Gastrocnemius medialis (tissue), 4 donors: ENCODE data around the gene RPP25L. TPM values are rescaled to one million over a fixed set of nuclear protein-coding genes. Genes with fewer than 3 reads are reported as not detected.

Experiments used
- ATAC-seq, 2 donors: fragments of 150-250 bp; one replicate each; pipeline ENCODE4 v1.9.1; 2016
- DNase-seq, 2 donors: peaks; one replicate each; pipeline ENCODE4 v3.0.0-alpha.2; 2019
- H3K27ac ChIP-seq, 4 donors: fragments of 200-600 bp; sonication (generic); 1 replicate in 1 of 4; 2 replicates in 3 of 4; pipeline ENCODE4 v1.5.1; 2016 to 2018; ENCODE audit warnings: mild to moderate bottlenecking in 2 of 4, moderate library complexity in 1 of 4
- H3K27me3 ChIP-seq, 3 donors: fragments of 200-600 bp; sonication (generic) in 2 of 3; 1 replicate in 1 of 3; 2 replicates in 2 of 3; pipeline versions ENCODE4 v1.5.1 to v1.6.0; 2016 to 2019; ENCODE audit warnings: mild to moderate bottlenecking in 1 of 3, moderate library complexity in 1 of 3
- H3K36me3 ChIP-seq, 2 donors: fragments of 200-600 bp; sonication (generic) in 1 of 2; one replicate each; pipeline ENCODE4 v1.5.1; 2017 to 2018
- H3K4me1 ChIP-seq, 2 donors: fragments of 200-600 bp; sonication (generic) in 1 of 2; one replicate each; pipeline ENCODE4 v1.5.1; 2016 to 2017; ENCODE audit warnings: mild to moderate bottlenecking in 2 of 2
- H3K4me3 ChIP-seq, 4 donors: fragments of 200-600 bp; sonication (generic) in 3 of 4; 1 replicate in 1 of 4; 2 replicates in 3 of 4; pipeline ENCODE4 v1.5.1; 2016 to 2019; ENCODE audit warnings: mild to moderate bottlenecking in 2 of 4
- H3K9me3 ChIP-seq, 3 donors: fragments of 200-600 bp; sonication (generic) in 2 of 3; 1 replicate in 1 of 3; 2 replicates in 2 of 3; pipeline ENCODE4 v1.5.1; 2016 to 2019
- CTCF ChIP-seq, 5 experiments: fragments of 450-650 bp in 3 of 5; fragments of 200-600 bp in 2 of 5; sonication (generic) in 2 of 5; IDR thresholded peaks in 4 of 5; conservative IDR thresholded peaks in 1 of 5; 1 replicate in 4 of 5; 2 replicates in 1 of 5; pipeline ENCODE4 v1.5.1; 2016 to 2019; ENCODE audit warnings: antibody characterized with exemption in 5 of 5, mild to moderate bottlenecking in 3 of 5, moderate library complexity in 3 of 5
- POLR2A ChIP-seq, 2 donors: fragments of 450-650 bp; IDR thresholded peaks; one replicate each; pipeline ENCODE4 v1.6.1; 2017; ENCODE audit warnings: antibody characterized with exemption in 2 of 2, mild to moderate bottlenecking in 2 of 2, moderate library complexity in 2 of 2
- in situ Hi-C, 4 donors: fragments of 200-750 bp; cut with MboI; loops; one replicate each; pipeline versions ENCODE4 v1.15.0 to v1.8.0; 2017; ENCODE audit warnings: low sequenced_read_pairs in 4 of 4
- intact Hi-C: fragments of 100-400 bp; cut with DNase I; formaldehyde crosslinking; loops from one replicate; pipeline ENCODE4 v1.15.1; 2023; ENCODE audit warnings: low total_unique reads
- total RNA-seq, 4 donors: library from RNA; depleted of rRNA; stranded (reverse); fragments of >200 nt; gene quantifications; one replicate each; pipeline versions ENCODE4 v1.1.0 to v1.2.3, GENCODE V29; 2016

RPP25L gene
- total RNA-seq, 4 donors from 2014 or later, result 53.7 to 138 (median 97.2) TPM

DNA sequence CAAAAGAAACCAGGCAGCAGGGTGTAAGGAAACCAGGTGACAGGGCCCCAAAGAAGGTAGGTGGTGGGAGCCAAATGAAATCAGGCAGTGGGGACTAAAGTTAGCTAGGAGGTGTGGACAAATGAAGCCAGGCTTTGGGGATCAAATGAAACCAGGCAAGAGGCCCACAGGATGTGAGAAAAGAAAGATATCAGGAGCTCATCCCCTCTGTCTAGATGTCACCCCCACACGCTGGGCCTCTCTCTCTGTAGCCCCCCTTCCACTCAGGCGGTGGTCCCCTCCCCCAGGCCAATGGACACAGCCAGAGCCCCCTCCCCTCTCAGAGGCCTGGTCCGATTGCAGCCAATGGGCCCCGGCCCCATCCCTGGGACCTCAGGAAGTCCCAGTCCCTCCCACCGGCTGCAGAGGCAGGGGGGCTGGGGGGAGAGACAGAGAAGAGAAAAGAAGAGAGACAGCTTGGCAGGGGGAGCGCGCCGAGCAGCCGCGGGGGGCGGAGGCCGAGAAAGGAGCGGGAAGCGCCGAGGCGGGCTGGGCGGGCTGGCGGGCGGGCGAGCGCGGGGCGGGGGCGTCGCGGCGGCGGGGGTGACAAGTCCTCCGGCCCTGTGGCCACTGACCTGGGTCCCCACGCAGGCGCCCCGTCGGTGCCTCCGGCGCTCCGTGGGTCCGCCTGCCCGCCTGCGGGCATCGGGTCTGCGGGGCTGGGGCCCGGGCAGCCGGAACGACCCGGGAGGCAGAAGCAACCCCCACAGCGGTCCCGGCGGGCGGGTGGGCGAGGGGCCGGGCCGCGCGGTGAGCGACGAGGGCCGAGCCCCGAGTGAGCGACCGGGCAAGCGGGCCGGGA lies 34.3 kb downstream of the RPP25L start:
- in situ Hi-C loops (no loop called here), intact Hi-C loops (no loop called here)
- TF ChIP-seq POLR2A (IDR thresholded peaks at IDR 0.05) (no peak), CTCF (IDR thresholded peaks at IDR 0.05 in 4 of 5, conservative IDR thresholded peaks at IDR 0.05 in 1 of 5) (no peak)
- no peak overlapping the region for H3K4me3 ChIP-seq
- no peak overlapping the region for H3K27ac ChIP-seq
- DNase-seq, result no peak
- H3K9me3 ChIP-seq, result no peaks in the 10 kb centered on the region
- peaks cover under 1 to 24% of the 10 kb centered on the region in 2 donors for H3K4me1 ChIP-seq
- no peaks in the 10 kb centered on the region for H3K36me3 ChIP-seq
- no peaks in the 10 kb centered on the region for H3K27me3 ChIP-seq
- no peak for ATAC-seq

- DNase-seq (no peak), ATAC-seq (no peak)
- TF ChIP-seq POLR2A (IDR thresholded peaks at IDR 0.05) (no peak), CTCF (IDR thresholded peaks at IDR 0.05 in 4 of 5, conservative IDR thresholded peaks at IDR 0.05 in 1 of 5) (no peak)
- Histone ChIP-seq H3K27me3 (no peaks in the 10 kb centered on the region), H3K36me3 (no peaks in the 10 kb centered on the region), H3K4me1 (peaks cover 7 to 29% of the 10 kb centered on the region in 2 donors), H3K27ac (no peak overlapping the region), H3K4me3 (no peak overlapping the region), H3K9me3 (no peaks in the 10 kb centered on the region)
- intact Hi-C loops (no loop called here), in situ Hi-C loops (no loop called here)
Measured at GRCh38 chr9:34576597-34577399, 35.1 kb downstream of the RPP25L start.

DNA sequence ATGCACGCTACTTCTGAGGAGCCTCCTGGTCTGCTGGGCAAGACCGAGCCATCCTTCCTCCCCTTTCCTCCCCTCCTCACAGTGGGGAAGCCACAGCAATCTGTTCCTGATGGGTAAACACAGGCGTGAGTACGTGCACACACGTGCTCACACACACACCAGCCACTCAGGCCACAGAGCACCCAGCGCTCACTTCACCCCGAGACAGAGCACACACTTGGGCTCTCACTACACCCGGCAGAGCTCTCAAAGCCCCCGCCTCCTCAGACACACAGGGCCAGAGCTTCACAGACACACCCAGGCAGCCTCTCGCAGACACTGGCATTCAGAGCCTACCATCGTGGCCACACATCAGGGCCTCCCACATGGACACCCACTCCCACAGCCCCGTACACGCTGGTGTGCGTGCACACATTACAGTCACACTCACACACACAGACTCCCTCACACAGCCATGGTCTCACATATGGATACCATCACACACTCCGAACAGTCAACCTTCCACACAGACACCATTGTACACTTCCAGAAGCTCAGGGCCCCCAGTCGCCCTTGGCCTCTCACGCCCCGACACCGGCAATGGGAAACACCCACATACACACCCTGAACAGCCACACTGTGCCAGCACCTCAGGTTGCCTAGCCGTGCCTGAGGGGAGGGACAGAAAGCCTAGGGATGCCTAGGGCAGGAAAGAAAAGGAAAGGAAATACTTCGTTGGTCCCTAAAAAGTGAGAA lies 35.9 kb downstream of the RPP25L start:
- Histone ChIP-seq H3K27ac (no peak overlapping the region), H3K4me3 (no peak overlapping the region)
- no peak for DNase-seq

DNA sequence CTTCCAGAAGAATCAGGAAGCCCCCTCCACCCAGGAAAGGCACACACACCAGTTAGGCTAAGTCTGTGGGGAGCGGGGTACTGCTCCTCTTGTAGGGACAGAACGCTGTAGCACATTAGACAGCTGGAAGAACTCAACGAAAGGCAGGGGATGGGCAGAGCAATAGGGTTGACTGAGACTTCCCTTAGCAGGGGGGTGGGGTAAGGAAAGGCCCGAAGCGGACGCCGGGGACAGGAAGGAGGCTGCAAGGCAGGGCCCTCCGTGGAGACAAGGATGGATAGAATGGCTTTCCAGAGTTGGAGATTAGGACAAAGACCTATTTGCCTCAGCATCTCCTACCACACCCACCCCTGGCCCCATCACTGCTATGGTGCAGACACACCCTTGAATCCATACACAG lies 36.7 kb downstream of the RPP25L start:
- ATAC-seq (no peak), DNase-seq (no peak)
- Histone ChIP-seq H3K36me3 (no peaks in the 10 kb centered on the region), H3K27ac (no peak overlapping the region), H3K4me3 (no peak overlapping the region), H3K27me3 (no peaks in the 10 kb centered on the region), H3K4me1 (peaks cover 20 to 32% of the 10 kb centered on the region in 2 donors), H3K9me3 (no peaks in the 10 kb centered on the region)
- in situ Hi-C loops, result no loop called here
- no peak for TF ChIP-seq POLR2A (IDR thresholded peaks at IDR 0.05)
- TF ChIP-seq CTCF (IDR thresholded peaks at IDR 0.05 in 4 of 5, conservative IDR thresholded peaks at IDR 0.05 in 1 of 5), result no peak
- intact Hi-C loops, result no loop called here

More for the DNA sequence above, 35.9 kb downstream of the RPP25L start:
- TF ChIP-seq POLR2A (IDR thresholded peaks at IDR 0.05), result no peak
- TF ChIP-seq CTCF (IDR thresholded peaks at IDR 0.05 in 4 of 5, conservative IDR thresholded peaks at IDR 0.05 in 1 of 5), result no peak
- H3K4me1 ChIP-seq, result peaks cover 15 to 32% of the 10 kb centered on the region in 2 donors
- in situ Hi-C loops, result no loop called here
- ATAC-seq, result no peak
- intact Hi-C loops, result no loop called here
- H3K36me3 ChIP-seq, result no peaks in the 10 kb centered on the region
- H3K9me3 ChIP-seq, result no peaks in the 10 kb centered on the region
- H3K27me3 ChIP-seq, result no peaks in the 10 kb centered on the region
